Neural progenitor cell (in vitro differentiated cells): Measurements from ENCODE around the gene FUBP1. TPM values are rescaled to one million over a fixed set of nuclear protein-coding genes. Genes with fewer than 3 reads are reported as not detected.

Experiments
- DNase-seq: peaks from one replicate; pipeline ENCODE4 v3.0.0-alpha.2; 2016; ENCODE audit warnings: low spot score
- H2AFZ ChIP-seq: fragments of 200-600 bp; sonication (generic); replicated peaks from 2 replicates; pipeline ENCODE4 v1.6.1; 2016; ENCODE audit warnings: antibody characterized with exemption
- H3F3A ChIP-seq: fragments of 200-600 bp; sonication (generic); 2 replicates; pipeline ENCODE4 v1.6.1; 2016; ENCODE audit warnings: antibody characterized with exemption, low read depth
- H3K27ac ChIP-seq: fragments of 200-600 bp; sonication (generic); 2 replicates; pipeline ENCODE4 v1.5.1; 2016; ENCODE audit warnings: mild to moderate bottlenecking
- H3K27me3 ChIP-seq: fragments of 200-600 bp; sonication (generic); 2 replicates; pipeline ENCODE4 v1.6.1; 2016; ENCODE audit warnings: mild to moderate bottlenecking, moderate library complexity
- H3K36me3 ChIP-seq: fragments of 200-600 bp; sonication (generic); 2 replicates; pipeline ENCODE4 v1.5.1; 2016
- H3K4me1 ChIP-seq: fragments of 200-600 bp; sonication (generic); 2 replicates; pipeline ENCODE4 v1.6.1; 2016; ENCODE audit warnings: mixed run types
- H3K4me2 ChIP-seq: fragments of 200-600 bp; sonication (generic); 2 replicates; pipeline ENCODE4 v1.6.1; 2016
- H3K4me3 ChIP-seq: fragments of 200-600 bp; sonication (generic); 2 replicates; pipeline ENCODE4 v1.5.1; 2016
- H3K79me2 ChIP-seq: fragments of 200-600 bp; sonication (generic); 2 replicates; pipeline ENCODE4 v1.6.1; 2016; ENCODE audit warnings: low read depth
- H3K9ac ChIP-seq: fragments of 200-600 bp; sonication (generic); 2 replicates; pipeline ENCODE4 v1.6.1; 2016
- H3K9me3 ChIP-seq: fragments of 200-600 bp; sonication (generic); 2 replicates; pipeline ENCODE4 v1.5.1; 2016; ENCODE audit warnings: low read depth
- H4K20me1 ChIP-seq: fragments of 200-600 bp; sonication (generic); 2 replicates; pipeline ENCODE4 v1.6.1; 2016; ENCODE audit warnings: low read depth
- H3K27ac Mint-ChIP-seq: 3 replicates; pipeline ENCODE4 v1.8.0; 2021; ENCODE audit warnings: mixed read lengths
- H3K27me3 Mint-ChIP-seq: 2 replicates; pipeline ENCODE4 v1.8.0; 2022; ENCODE audit warnings: low read depth, mild to moderate bottlenecking, inconsistent platforms, moderate library complexity, mixed read lengths; ENCODE audit not compliant: insufficient read depth
- H3K36me3 Mint-ChIP-seq: 3 replicates; pipeline ENCODE4 v1.8.0; 2021; ENCODE audit warnings: mixed read lengths
- H3K4me1 Mint-ChIP-seq: 3 replicates; pipeline ENCODE4 v1.8.0; 2021; ENCODE audit warnings: mixed read lengths
- H3K4me3 Mint-ChIP-seq: 3 replicates; pipeline ENCODE4 v1.8.0; 2021; ENCODE audit warnings: mild to moderate bottlenecking, moderate library complexity, mixed read lengths
- H3K9me3 Mint-ChIP-seq: 3 replicates; pipeline ENCODE4 v1.8.0; 2020; ENCODE audit warnings: mixed read lengths
- EZH2 ChIP-seq: fragments of 200-600 bp; sonication (generic); IDR thresholded peaks from 2 replicates; pipeline ENCODE4 v1.6.1; 2017; ENCODE audit warnings: antibody characterized with exemption, mild to moderate bottlenecking, moderate library complexity
- EZH2phosphoT487 ChIP-seq: fragments of 200-600 bp; sonication (generic); IDR thresholded peaks from 2 replicates; pipeline ENCODE4 v1.6.1; 2017; ENCODE audit warnings: antibody characterized with exemption
- total RNA-seq: library from RNA; depleted of rRNA; stranded (reverse); fragments of >200 nt; gene quantifications from 2 replicates; pipeline ENCODE4 v1.2.3, GENCODE V29; 2015; ENCODE audit warnings: low replicate concordance
- TF ChIP-seq, protein P1 (sequence below): fragments of 200-600 bp; sonication (generic); IDR thresholded peaks from 2 replicates; pipeline ENCODE4 v1.5.1; 2017; ENCODE audit warnings: antibody characterized with exemption, mild to moderate bottlenecking

FUBP1 gene
- total RNA-seq, 1 donor from 2014 or later: 491 TPM

DNA sequence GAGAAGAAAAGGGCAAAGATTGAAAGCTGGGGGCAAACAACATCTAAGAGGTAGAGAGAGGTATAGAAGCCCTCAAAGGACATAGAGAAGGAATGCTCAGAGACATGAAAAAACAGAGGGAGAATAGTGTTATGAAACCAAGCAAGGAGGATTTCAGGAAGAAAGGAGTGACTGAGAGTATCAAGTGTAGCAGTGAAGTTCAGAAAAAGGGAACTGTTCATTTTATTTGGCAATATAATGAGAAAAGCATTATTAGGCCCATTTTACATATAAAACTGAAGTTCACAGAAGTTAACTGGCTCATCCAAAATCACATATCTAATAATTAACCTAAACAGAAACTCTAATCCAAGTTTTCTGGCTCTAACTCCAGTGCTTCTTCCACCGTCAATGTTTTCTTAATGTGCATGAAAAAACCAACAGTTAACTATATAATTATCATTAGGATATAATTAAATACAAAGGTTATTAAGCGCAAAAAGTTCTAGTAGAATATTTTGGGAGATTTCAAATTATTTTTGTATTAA, 72.8 kb downstream of the FUBP1 start:
- Histone ChIP-seq H3K9ac (no peak overlapping the region), H3K4me2 (no peak overlapping the region), H3K27me3 (no peaks in the 10 kb centered on the region), H4K20me1 (no peaks in the 10 kb centered on the region), H3F3A (no peaks in the 10 kb centered on the region), H2AFZ (no peak overlapping the region), H3K4me3 (no peak overlapping the region), H3K79me2 (no peaks in the 10 kb centered on the region), H3K4me1 (no peaks in the 10 kb centered on the region), H3K9me3 (no peaks in the 10 kb centered on the region), H3K27ac (no peak overlapping the region), H3K36me3 (no peaks in the 10 kb centered on the region)
- Mint-ChIP-seq H3K27me3 (no peaks in the 10 kb centered on the region), H3K27ac (no peak overlapping the region), H3K4me3 (no peak overlapping the region), H3K36me3 (no peaks in the 10 kb centered on the region), H3K9me3 (no peaks in the 10 kb centered on the region), H3K4me1 (no peaks in the 10 kb centered on the region)
- DNase-seq: no peak
- TF ChIP-seq, protein P1, sequence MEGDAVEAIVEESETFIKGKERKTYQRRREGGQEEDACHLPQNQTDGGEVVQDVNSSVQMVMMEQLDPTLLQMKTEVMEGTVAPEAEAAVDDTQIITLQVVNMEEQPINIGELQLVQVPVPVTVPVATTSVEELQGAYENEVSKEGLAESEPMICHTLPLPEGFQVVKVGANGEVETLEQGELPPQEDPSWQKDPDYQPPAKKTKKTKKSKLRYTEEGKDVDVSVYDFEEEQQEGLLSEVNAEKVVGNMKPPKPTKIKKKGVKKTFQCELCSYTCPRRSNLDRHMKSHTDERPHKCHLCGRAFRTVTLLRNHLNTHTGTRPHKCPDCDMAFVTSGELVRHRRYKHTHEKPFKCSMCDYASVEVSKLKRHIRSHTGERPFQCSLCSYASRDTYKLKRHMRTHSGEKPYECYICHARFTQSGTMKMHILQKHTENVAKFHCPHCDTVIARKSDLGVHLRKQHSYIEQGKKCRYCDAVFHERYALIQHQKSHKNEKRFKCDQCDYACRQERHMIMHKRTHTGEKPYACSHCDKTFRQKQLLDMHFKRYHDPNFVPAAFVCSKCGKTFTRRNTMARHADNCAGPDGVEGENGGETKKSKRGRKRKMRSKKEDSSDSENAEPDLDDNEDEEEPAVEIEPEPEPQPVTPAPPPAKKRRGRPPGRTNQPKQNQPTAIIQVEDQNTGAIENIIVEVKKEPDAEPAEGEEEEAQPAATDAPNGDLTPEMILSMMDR: no peak
- TF ChIP-seq EZH2phosphoT487 (no peak), EZH2 (no peak)

DNA sequence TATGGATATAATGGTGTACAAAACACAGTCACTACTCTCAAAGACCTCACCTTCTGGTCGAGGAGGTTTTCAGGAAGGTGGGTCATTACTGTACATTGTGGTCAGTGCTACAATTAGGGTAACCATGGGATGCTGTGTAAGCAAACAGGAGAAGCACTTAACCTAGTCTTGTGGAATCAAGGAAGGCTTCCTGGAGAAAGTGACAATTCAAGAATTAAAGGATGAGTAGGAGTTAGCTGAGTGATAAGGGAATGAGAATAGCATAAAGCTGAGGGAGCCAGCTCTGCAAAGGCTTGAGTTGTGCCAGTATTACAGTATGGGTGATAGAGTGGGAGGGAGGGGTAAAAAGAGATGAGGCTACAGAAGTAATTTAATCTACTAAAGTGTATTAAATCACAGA, 73.3 kb downstream of the FUBP1 start:
- H3K36me3 Mint-ChIP-seq: no peaks in the 10 kb centered on the region
- Histone ChIP-seq H3K27me3 (no peaks in the 10 kb centered on the region), H3K36me3 (no peaks in the 10 kb centered on the region), H3K4me3 (no peak overlapping the region), H2AFZ (no peak overlapping the region), H3K79me2 (no peaks in the 10 kb centered on the region), H4K20me1 (no peaks in the 10 kb centered on the region), H3K27ac (no peak overlapping the region), H3K9me3 (no peaks in the 10 kb centered on the region), H3F3A (no peaks in the 10 kb centered on the region), H3K4me2 (no peak overlapping the region), H3K4me1 (no peaks in the 10 kb centered on the region), H3K9ac (no peak overlapping the region)
- no peak overlapping the region for H3K27ac Mint-ChIP-seq
- TF ChIP-seq EZH2phosphoT487: no peak
- TF ChIP-seq EZH2: no peak
- TF ChIP-seq, protein P1: no peak
- no peak for DNase-seq
- H3K9me3 Mint-ChIP-seq: no peaks in the 10 kb centered on the region
- H3K4me3 Mint-ChIP-seq: no peak overlapping the region
- H3K4me1 Mint-ChIP-seq: no peaks in the 10 kb centered on the region
- H3K27me3 Mint-ChIP-seq: no peaks in the 10 kb centered on the region

DNA sequence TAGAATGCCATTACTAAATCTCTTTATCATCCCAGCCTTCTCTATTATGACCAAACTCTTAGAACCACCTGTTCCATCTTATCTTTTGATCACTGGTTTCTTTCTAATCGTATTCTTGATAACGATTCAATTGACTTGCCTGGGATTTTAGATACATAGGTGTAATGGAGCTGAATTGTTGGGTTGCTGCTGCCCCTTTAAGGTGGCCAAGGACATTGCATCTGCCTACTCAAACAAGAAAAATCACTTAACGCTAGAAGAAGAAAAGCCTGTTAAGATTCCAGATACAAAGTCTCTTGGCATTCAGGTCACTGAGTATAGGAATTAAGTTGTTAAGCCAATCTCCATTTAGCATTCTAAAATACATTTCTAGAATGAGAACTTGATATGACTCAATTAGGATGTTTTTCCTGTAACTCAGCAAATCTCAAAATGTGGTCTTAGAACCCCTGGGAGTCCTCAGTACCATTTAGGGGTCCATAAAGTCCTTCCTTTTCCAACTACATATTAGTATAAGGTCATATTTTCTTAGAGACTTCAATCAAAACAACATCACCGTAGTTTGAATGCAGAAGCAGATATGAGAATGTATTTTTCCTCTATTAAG, 78.1 kb downstream of the FUBP1 start:
- TF ChIP-seq, protein P1: peak; percentile 78
- TF ChIP-seq EZH2phosphoT487: no peak
- Histone ChIP-seq H3K4me2 (no peak overlapping the region), H2AFZ (no peak overlapping the region), H3F3A (no peaks in the 10 kb centered on the region), H3K27ac (no peak overlapping the region), H3K27me3 (no peaks in the 10 kb centered on the region), H3K36me3 (no peaks in the 10 kb centered on the region), H3K9me3 (no peaks in the 10 kb centered on the region), H3K4me1 (no peaks in the 10 kb centered on the region), H3K4me3 (no peak overlapping the region), H4K20me1 (no peaks in the 10 kb centered on the region), H3K79me2 (no peaks in the 10 kb centered on the region), H3K9ac (no peak overlapping the region)
- Mint-ChIP-seq H3K4me1 (no peaks in the 10 kb centered on the region), H3K36me3 (peaks cover 2% of the 10 kb centered on the region), H3K4me3 (no peak overlapping the region), H3K27ac (no peak overlapping the region), H3K9me3 (no peaks in the 10 kb centered on the region), H3K27me3 (no peaks in the 10 kb centered on the region)
- DNase-seq: peak; percentile 63
